Central memory CD4-positive, alpha-beta T cell (primary cell): Measurements from ENCODE around the gene CUL4B.
"Not testable (repeated sequence)": the region's sequence is repeated elsewhere in the genome, so short reads cannot be mapped to it uniquely, and the experiment has no call there.

Experiments used
- DNase-seq: peaks from one replicate; pipeline ENCODE4 v3.0.0; 2022

Gene CUL4B

DNA sequence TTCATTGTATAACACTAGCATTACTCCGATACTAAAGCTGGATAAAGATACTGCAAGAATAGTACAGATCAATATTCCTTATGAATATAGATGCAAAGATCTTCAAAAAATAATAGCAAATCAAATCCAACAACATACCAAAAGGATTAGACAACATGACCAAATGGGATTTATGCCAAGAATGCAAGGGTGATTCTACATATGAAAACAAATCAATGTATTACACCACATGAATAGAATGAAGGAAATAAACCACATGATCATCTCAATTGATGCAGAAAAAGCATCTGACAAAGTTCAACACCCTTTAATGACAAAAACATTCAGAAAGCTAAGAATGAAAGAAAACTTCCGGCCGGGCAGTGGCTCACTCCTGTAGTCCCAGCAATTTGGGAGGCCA is 42.8 kb downstream of the CUL4B start:
- DNase-seq: no peak

DNA sequence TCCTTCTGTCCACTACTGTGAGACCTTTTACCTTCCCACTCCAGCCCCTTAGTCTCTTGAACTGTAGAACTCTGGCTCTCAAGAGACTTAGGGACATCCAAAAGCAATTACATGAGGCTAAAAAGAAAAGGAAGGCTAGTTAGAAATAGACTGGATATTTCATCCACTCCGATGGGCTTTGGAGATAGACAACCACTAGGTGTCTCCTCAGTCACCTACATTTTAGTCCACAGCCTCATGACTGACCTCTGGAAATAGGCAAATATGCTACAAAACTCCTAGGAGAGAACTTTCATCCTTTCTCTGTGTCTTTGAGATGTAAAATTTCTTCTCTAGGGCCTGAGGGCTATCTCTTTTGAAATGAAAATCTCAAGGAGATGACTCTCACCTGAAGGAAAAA is 46.5 kb downstream of the CUL4B start:
- DNase-seq: no peak

GRCh38 chrX:120512627-120513026 is 48.1 kb downstream of the CUL4B start:
- DNase-seq: no peak

- no peak for DNase-seq
These were observed 48.5 kb downstream of the CUL4B start for GRCh38 chrX:120512222-120512621.

GRCh38 chrX:120504569-120504968 is 56.2 kb downstream of the CUL4B start:
- DNase-seq: no peak

GRCh38 chrX:120499301-120500072 is 61.3 kb downstream of the CUL4B start:
- DNase-seq: no peak

DNA sequence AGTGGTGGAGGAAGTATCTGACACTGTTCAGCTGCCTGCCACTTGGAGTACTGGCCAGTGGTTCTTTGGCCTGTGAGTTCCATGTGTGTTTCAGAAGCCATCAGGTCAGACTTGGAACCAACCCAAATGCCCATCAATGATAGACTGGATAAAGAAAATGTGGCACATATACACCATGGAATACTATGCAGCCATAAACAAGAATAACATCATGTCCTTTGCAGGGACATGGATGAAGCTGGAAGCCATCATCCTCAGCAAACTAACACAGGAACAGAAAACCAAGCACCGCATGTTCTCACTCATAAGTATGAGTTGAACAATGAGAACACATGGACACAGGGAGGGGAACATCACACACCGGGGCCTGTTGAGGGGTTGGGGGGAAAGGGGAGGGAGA is 70.6 kb downstream of the CUL4B start:
- DNase-seq: not testable (repeated sequence)

- DNase-seq: no peak
These were observed 74.0 kb downstream of the CUL4B start for GRCh38 chrX:120486786-120487185.

DNA sequence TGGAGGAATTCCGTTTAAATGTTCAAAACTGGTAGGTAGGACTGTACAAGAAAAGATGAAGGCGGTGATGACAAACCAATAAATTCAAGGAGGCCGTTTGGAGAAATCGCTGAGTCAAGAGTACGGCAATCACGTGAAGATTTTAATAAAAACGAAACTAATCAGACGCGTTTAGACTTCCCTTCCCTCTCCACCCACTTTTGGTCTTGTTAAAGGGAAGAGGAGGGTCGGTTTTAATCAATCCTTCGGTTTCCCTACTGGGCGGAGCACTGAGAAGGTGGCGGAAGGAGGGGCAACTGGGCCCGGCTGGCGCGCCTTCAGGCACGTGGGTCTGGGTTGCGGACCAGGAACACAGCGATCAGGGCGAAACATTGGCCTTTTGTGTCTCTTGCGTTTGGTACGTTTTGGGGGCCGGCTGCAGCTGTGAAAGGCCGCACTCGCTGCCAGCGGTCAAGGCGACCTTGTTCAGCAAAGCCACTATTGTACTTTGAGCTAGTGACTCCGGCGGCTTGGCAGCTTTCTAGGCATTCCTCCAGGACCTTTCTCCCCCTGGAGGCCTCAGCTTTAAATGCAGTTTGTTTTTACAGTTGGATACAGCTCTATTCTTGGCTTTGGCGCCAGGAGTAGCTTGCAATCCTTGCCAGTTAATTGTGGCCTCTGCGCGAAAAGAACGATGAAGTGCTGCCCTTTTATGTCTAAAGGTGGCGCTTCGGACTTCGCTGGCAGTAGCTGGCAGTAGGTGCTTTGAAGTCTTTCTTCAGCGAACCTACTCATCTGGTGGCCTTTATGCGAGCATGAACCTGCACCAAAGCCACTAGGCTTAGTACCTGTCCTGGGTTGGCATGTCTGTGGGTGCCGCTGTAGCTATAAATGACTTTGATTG is 74.9 kb downstream of the CUL4B start:
- DNase-seq: peak; percentile 56

GRCh38 chrX:120485315-120485637 is 75.5 kb downstream of the CUL4B start:
- no peak for DNase-seq

DNA sequence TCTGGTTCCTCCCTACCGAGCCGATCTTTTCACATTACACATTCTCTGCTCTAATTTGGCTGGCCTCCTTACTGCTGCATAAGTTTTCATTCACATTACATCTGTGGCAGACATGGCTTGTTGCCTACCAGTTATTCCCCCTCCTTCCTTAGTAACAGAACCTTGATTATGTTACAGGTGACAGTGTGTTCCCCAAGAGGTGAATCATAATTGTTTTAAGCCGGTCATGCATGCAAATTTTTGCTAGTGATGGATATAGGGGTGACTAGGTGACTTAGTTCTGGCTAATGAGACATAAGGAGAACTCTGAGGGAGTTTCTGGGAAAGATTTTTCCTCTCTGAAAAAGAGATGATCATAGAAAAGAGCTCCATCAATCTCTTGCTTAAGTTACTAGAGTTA is 83.3 kb downstream of the CUL4B start:
- DNase-seq: no peak

DNA sequence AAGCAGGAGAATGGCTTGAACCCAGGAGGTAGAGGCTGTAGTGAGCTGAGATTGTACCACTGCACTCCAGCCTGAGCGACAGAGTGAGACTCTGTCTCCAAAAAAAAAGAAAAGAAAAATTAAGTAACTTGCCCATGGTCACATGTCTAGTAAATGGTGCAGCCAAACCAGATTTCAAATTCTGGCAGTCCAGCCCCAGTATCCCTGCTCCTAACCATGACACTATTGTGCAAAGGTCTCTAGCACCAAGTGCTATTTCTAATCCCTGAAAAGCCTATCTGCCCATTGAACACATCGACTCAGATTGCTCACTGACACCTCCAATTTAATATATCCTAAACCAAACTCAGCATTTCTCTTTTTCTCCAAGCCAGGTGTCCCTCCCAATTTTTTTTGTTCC is 84.0 kb downstream of the CUL4B start:
- DNase-seq: no peak

DNA sequence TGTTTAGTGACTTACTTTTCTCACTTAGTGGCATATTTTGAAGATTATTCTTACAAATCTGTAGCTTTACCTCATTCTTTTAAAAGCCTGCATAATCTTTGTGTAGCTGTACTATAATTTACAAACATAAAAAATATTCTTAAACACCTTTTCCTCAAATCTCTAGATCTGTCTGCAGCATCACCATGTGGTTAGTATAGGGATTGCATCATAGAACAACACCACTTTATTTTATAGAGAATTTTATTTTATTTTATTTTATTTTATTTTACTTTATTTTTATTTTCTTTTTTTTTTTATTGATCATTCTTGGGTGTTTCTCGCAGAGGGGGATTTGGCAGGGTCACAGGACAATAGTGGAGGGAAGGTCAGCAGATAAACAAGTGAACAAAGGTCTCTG is 85.3 kb downstream of the CUL4B start:
- not testable (repeated sequence) for DNase-seq
